ENCODE data around the gene RHBDF2. TPM values are rescaled to one million over a fixed set of nuclear protein-coding genes. Genes with fewer than 3 reads are reported as not detected.

The RHBDF2 gene
- total RNA-seq, 1 donor from 2014 or later = 30.7 TPM

DNA sequence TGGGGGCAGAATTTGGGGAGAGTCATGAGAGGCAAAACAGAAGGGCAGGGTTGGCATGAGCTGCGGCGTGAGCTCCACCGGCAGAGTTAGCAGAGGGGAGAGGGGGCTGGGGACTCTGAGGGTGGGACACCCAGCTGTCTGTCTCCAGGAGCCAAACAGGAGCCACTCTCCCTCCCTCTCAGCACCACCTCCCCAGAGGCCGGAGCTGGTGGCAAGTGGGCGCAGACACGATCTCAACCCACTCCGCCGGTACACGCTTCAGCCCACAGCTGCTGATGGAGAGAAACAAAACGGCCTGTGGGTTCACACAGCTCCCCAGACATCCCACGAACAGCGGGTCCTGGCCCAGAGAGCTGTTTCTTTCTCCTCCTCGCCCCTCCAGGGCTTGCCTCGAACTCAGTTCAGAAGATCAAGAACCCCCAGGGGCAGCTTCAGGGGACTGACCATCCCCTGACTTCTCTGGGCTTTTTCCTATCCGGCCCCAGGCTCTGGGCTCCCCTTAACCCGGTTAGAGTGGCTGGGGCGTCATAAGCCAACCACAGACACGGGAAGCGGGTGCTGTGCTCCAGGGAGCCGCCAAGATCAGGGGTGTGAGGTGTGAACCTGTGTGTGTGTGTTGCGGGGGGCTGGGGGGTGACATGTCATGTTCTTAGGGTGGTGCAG is 7.6 kb downstream of the RHBDF2 start:
- TF ChIP-seq, protein P1, sequence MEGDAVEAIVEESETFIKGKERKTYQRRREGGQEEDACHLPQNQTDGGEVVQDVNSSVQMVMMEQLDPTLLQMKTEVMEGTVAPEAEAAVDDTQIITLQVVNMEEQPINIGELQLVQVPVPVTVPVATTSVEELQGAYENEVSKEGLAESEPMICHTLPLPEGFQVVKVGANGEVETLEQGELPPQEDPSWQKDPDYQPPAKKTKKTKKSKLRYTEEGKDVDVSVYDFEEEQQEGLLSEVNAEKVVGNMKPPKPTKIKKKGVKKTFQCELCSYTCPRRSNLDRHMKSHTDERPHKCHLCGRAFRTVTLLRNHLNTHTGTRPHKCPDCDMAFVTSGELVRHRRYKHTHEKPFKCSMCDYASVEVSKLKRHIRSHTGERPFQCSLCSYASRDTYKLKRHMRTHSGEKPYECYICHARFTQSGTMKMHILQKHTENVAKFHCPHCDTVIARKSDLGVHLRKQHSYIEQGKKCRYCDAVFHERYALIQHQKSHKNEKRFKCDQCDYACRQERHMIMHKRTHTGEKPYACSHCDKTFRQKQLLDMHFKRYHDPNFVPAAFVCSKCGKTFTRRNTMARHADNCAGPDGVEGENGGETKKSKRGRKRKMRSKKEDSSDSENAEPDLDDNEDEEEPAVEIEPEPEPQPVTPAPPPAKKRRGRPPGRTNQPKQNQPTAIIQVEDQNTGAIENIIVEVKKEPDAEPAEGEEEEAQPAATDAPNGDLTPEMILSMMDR (IDR thresholded peaks at IDR 0.05; ENCODE audit: insufficient read depth, low read depth, low read length) = no peak
- TF ChIP-seq EZH2 (IDR thresholded peaks at IDR 0.05; ENCODE audit: insufficient read depth, low read length) = no peak
- peaks cover 30% of the 10 kb centered on the region for H3K4me1 ChIP-seq (ENCODE audit: insufficient read depth, low read length)
- DNase-seq (ENCODE audit: low read depth) (no peak), FAIRE-seq (no peak)
- no peaks in the 10 kb centered on the region for H3K27me3 Mint-ChIP-seq (ENCODE audit: low read depth, unreplicated experiment)
- H3K27me3 ChIP-seq (ENCODE audit: insufficient read depth, low read length) = no peaks in the 10 kb centered on the region
- H3K4me3 Mint-ChIP-seq (ENCODE audit: unreplicated experiment) = no peak overlapping the region
- peaks cover 4% of the 10 kb centered on the region for H3K36me3 Mint-ChIP-seq (ENCODE audit: low read depth, unreplicated experiment)
- H3K4me3 ChIP-seq (ENCODE audit: insufficient read depth, low read depth, low read length) = peak overlapping the region; percentile 47
- peak overlapping the region; percentile 82 for H3K4me2 ChIP-seq (ENCODE audit: low read length)
- H3K9me3 Mint-ChIP-seq (ENCODE audit: unreplicated experiment) = no peaks in the 10 kb centered on the region
- no peaks in the 10 kb centered on the region for H3K9me3 ChIP-seq (ENCODE audit: insufficient read depth, low read depth, low read length)
- H3K4me1 Mint-ChIP-seq (ENCODE audit: low read depth, unreplicated experiment) = peaks cover 18% of the 10 kb centered on the region
- peak overlapping the region; percentile 51 for H3K27ac ChIP-seq (ENCODE audit: low read depth, low read length)
- H3K9ac ChIP-seq (ENCODE audit: low read length) = peak overlapping the region; percentile 62
- peaks cover 19% of the 10 kb centered on the region for H4K20me1 ChIP-seq (ENCODE audit: insufficient read depth, low read length)
- peak overlapping the region; percentile 93 for H3K27ac Mint-ChIP-seq (ENCODE audit: unreplicated experiment)
- peak overlapping the region; percentile 65 for H2AFZ ChIP-seq (ENCODE audit: low read depth, low read length)
- H3K36me3 ChIP-seq (ENCODE audit: insufficient read depth, low read length) = no peaks in the 10 kb centered on the region
- peaks cover 22% of the 10 kb centered on the region for H3K79me2 ChIP-seq (ENCODE audit: insufficient read depth, low read length)

DNA sequence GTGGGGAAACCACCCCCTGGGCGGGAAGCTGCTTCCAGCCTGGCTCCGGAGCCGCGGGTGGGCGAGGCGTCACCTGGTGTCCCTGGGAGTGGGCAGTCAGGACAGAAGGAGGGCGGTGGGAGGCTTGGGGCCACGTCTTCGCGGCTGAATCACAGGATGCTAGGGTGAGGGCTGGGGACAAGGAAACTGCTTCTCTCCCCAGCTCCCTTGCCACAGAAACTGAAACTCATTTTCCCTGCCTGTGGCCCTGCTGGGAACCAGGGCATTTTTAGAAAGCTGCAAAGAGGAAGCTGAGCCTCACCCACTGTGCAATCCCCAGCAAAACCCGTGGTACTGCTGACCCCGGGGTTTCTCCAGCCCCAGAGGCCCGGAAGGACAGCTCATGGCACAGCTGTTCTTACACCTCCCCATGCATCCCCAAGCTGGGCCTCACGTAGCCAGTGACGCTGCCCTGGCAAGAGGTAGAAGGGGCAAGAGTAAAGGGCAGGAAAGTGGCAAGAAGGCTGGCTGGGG is 8.2 kb downstream of the RHBDF2 start:
- DNase-seq (ENCODE audit: low read depth) (peak; percentile 68), FAIRE-seq (no peak)
- H3K36me3 ChIP-seq (ENCODE audit: insufficient read depth, low read length) = no peaks in the 10 kb centered on the region
- H2AFZ ChIP-seq (ENCODE audit: low read depth, low read length) = peak overlapping the region; percentile 65
- H3K79me2 ChIP-seq (ENCODE audit: insufficient read depth, low read length) = peaks cover 18% of the 10 kb centered on the region
- Mint-ChIP-seq H3K4me1 (ENCODE audit: low read depth, unreplicated experiment) (peaks cover 13% of the 10 kb centered on the region), H3K27me3 (ENCODE audit: low read depth, unreplicated experiment) (no peaks in the 10 kb centered on the region), H3K9me3 (ENCODE audit: unreplicated experiment) (no peaks in the 10 kb centered on the region), H3K36me3 (ENCODE audit: low read depth, unreplicated experiment) (peaks cover 4% of the 10 kb centered on the region), H3K4me3 (ENCODE audit: unreplicated experiment) (no peak overlapping the region), H3K27ac (ENCODE audit: unreplicated experiment) (peak overlapping the region; percentile 93)
- H3K4me3 ChIP-seq (ENCODE audit: insufficient read depth, low read depth, low read length) = peak overlapping the region; percentile 47
- TF ChIP-seq, protein P1 (IDR thresholded peaks at IDR 0.05; ENCODE audit: insufficient read depth, low read depth, low read length) = no peak
- peak overlapping the region; percentile 62 for H3K9ac ChIP-seq (ENCODE audit: low read length)
- H3K27me3 ChIP-seq (ENCODE audit: insufficient read depth, low read length) = no peaks in the 10 kb centered on the region
- peaks cover 19% of the 10 kb centered on the region for H4K20me1 ChIP-seq (ENCODE audit: insufficient read depth, low read length)
- peak overlapping the region; percentile 51 for H3K27ac ChIP-seq (ENCODE audit: low read depth, low read length)
- H3K9me3 ChIP-seq (ENCODE audit: insufficient read depth, low read depth, low read length) = no peaks in the 10 kb centered on the region
- peaks cover 24% of the 10 kb centered on the region for H3K4me1 ChIP-seq (ENCODE audit: insufficient read depth, low read length)
- peak overlapping the region; percentile 82 for H3K4me2 ChIP-seq (ENCODE audit: low read length)
